K562 (cell line): Measurements from ENCODE around the gene CYTH4.

Experiments used
- ERF ChIP-seq: fragments of 450-650 bp; formaldehyde crosslinking; IDR thresholded peaks from 2 replicates; pipeline ENCODE4 v1.4.0; 2020; ENCODE audit warnings: mild to moderate bottlenecking, mixed read lengths
- FOS ChIP-seq: IDR thresholded peaks from 3 replicates; pipeline ENCODE4 v1.6.1; 2011; ENCODE audit not compliant: insufficient read length; ENCODE audit errors: extremely low read depth
- FOSL1 ChIP-seq: fragments of 200-800 bp; sonication (Bioruptor generic); conservative IDR thresholded peaks from 2 replicates; pipeline ENCODE4 v1.6.1; 2016; ENCODE audit warnings: missing genetic modification characterization, missing compliant biosample characterization
- TCF7L2 ChIP-seq: fragments of 150-350 bp; IDR thresholded peaks from 2 replicates; pipeline ENCODE4 v1.6.1; 2016; ENCODE audit warnings: low read depth, mild to moderate bottlenecking, low read length, moderate library complexity

GRCh38 chr22:37351232-37351631 lies 68.9 kb downstream of the CYTH4 start:
- no peak for TF ChIP-seq TCF7L2
- no peak for TF ChIP-seq FOSL1 (tag)
- TF ChIP-seq ERF (CRISPR knock-in tag) = no peak
- no peak for TF ChIP-seq FOS
